Measurements from ENCODE around the gene MMD.

DNA sequence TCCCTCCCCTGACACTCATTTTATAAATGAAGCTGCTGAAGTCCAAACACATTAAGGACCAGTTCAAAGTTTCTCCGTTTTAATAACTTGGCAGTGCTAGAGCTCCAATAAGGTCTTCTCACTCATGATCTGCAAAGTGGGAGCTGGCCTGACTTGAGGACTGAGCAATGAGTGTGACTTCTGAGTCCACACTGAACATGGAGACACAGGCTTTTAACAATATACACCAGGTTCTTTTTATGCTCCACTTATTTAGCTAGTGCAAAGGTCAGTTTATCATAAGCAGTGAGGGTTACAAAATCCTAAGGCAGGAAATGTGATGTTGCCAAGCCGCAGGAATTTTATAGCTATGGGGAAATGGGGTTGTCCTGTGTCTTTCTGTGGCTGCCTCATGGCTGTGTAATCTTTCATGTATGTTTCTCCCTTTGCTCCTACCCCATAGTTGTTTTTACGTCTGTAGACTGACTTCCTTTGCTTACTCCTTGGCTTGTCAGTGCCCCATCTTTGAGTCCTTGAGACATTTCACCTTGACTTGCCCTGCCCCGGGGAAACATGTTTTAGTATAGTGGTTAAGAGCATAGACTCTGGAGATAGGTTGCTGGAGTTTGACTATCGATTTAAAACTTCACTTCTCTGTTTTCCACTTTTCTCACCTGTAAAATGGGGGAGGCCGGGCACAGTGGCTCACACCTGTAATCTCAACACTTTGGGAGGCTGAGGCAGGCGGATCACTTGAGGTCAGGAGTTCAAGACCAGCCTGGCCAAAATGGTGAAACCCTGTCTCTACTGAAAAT, 12.2 kb upstream of the MMD start:
- peak; percentile 45 for TF ChIP-seq POLR2A (IDR thresholded peaks at IDR 0.05)
- TF ChIP-seq, protein P1, sequence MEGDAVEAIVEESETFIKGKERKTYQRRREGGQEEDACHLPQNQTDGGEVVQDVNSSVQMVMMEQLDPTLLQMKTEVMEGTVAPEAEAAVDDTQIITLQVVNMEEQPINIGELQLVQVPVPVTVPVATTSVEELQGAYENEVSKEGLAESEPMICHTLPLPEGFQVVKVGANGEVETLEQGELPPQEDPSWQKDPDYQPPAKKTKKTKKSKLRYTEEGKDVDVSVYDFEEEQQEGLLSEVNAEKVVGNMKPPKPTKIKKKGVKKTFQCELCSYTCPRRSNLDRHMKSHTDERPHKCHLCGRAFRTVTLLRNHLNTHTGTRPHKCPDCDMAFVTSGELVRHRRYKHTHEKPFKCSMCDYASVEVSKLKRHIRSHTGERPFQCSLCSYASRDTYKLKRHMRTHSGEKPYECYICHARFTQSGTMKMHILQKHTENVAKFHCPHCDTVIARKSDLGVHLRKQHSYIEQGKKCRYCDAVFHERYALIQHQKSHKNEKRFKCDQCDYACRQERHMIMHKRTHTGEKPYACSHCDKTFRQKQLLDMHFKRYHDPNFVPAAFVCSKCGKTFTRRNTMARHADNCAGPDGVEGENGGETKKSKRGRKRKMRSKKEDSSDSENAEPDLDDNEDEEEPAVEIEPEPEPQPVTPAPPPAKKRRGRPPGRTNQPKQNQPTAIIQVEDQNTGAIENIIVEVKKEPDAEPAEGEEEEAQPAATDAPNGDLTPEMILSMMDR (IDR thresholded peaks at IDR 0.05), result no peak
